Glomerular endothelial cell (primary cell): ENCODE measurements around the gene MRPL17. TPM values are rescaled to one million over a fixed set of nuclear protein-coding genes. Genes with fewer than 3 reads are reported as not detected.

ENCODE experiments used
- DNase-seq: peaks from one replicate; pipeline ENCODE4 v3.0.0-alpha.2; 2011; ENCODE audit warnings: low read depth, low spot score; ENCODE audit errors: extremely low read depth
- total RNA-seq: library from RNA; depleted of rRNA; stranded (reverse); fragments of >200 nt; gene quantifications from 2 replicates; pipeline ENCODE4 v1.2.3, GENCODE V29; 2015

Gene MRPL17
- total RNA-seq, 1 donor from 2014 or later = 76.8 TPM

GRCh38 chr11:6634534-6634933 is 48.6 kb downstream of the MRPL17 start:
- DNase-seq = no peak

GRCh38 chr11:6633422-6634408 is 49.4 kb downstream of the MRPL17 start:
- no peak for DNase-seq

GRCh38 chr11:6632116-6633073 is 50.7 kb downstream of the MRPL17 start:
- DNase-seq = no peak

- no peak for DNase-seq
Measured at GRCh38 chr11:6631361-6631890, 51.7 kb downstream of the MRPL17 start.

- no peak for DNase-seq
Measured at GRCh38 chr11:6630632-6631291, 52.4 kb downstream of the MRPL17 start.

Other genes with a start within 250 kb of the MRPL17 start
- 2.5 TPM in 1 of 2 replicates, not detected in the other for gene HPX, start 242.4 kb downstream of the MRPL17 start, total RNA-seq
- gene TRIM3, start 209.4 kb downstream of the MRPL17 start, total RNA-seq = 17.1 and 46.3 TPM in 2 replicates
- 46.2 and 60.3 TPM in 2 replicates for gene ARFIP2, start 202.0 kb downstream of the MRPL17 start, total RNA-seq
- gene TIMM10B, start 201.8 kb downstream of the MRPL17 start, total RNA-seq = 15.5 and 30.4 TPM in 2 replicates
- 1.2 and 5.1 TPM in 2 replicates for gene DNHD1, start 186.1 kb downstream of the MRPL17 start, total RNA-seq
- 19.2 and 19.6 TPM in 2 replicates for gene RRP8, start 79.7 kb downstream of the MRPL17 start, total RNA-seq
- gene ILK, start 79.6 kb downstream of the MRPL17 start, total RNA-seq = 191 and 194 TPM in 2 replicates
- gene TAF10, start 71.1 kb downstream of the MRPL17 start, total RNA-seq = 81.6 and 122 TPM in 2 replicates
- gene TPP1, start 63.9 kb downstream of the MRPL17 start, total RNA-seq = 221 and 241 TPM in 2 replicates
- gene DCHS1, start 27.5 kb downstream of the MRPL17 start, total RNA-seq = 89.7 and 177 TPM in 2 replicates
- 0.15 and 0.18 TPM in 2 replicates for gene OR2AG2, start 88.6 kb upstream of the MRPL17 start, total RNA-seq
- gene OR2AG1, start 99.7 kb upstream of the MRPL17 start, total RNA-seq = not detected in 2 replicates
- 0.19 and 0.29 TPM in 2 replicates for gene OR6A2, start 116.3 kb upstream of the MRPL17 start, total RNA-seq
- not detected in 2 replicates for gene OR10A5, start 162.3 kb upstream of the MRPL17 start, total RNA-seq
- gene OR10A2, start 179.7 kb upstream of the MRPL17 start, total RNA-seq = not detected in 2 replicates
- gene OR10A4, start 193.3 kb upstream of the MRPL17 start, total RNA-seq = not detected in 2 replicates
- gene OR2D2, start 209.2 kb upstream of the MRPL17 start, total RNA-seq = 0.35 TPM in 1 of 2 replicates, not detected in the other
- not detected in 2 replicates for gene OR2D3, start 237.7 kb upstream of the MRPL17 start, total RNA-seq
- 1.5 and 3.7 TPM in 2 replicates for gene ZNF215, start 243.1 kb upstream of the MRPL17 start, total RNA-seq